Breast epithelium (tissue), 4 donors: Measurements from ENCODE around the gene KLF12. TPM values are rescaled to one million over a fixed set of nuclear protein-coding genes. Genes with fewer than 3 reads are reported as not detected.

Experiments
- DNase-seq, 2 donors: peaks; one replicate each; pipeline ENCODE4 v3.0.0-alpha.2; 2019; ENCODE audit warnings: low spot score in 2 of 2
- H3K27ac ChIP-seq, 2 donors: fragments of 200-600 bp; sonication (generic) in 1 of 2; one replicate each; pipeline ENCODE4 v1.5.1; 2016 to 2019; ENCODE audit warnings: mild to moderate bottlenecking in 1 of 2
- H3K27me3 ChIP-seq, 2 donors: fragments of 200-600 bp; sonication (generic) in 1 of 2; one replicate each; pipeline versions ENCODE4 v1.5.1 to v1.6.0; 2017 to 2019; ENCODE audit warnings: control low read depth in 1 of 2, mild to moderate bottlenecking in 1 of 2
- H3K36me3 ChIP-seq: fragments of 200-600 bp; one replicate; pipeline ENCODE4 v1.5.1; 2019
- H3K4me1 ChIP-seq, 2 donors: fragments of 200-600 bp; sonication (generic); one replicate each; pipeline ENCODE4 v1.5.1; 2016 to 2019; ENCODE audit warnings: control low read depth in 1 of 2
- H3K4me3 ChIP-seq, 3 donors: fragments of 200-600 bp; sonication (generic); 1 replicate in 2 of 3; 2 replicates in 1 of 3; pipeline ENCODE4 v1.5.1; 2016 to 2019; ENCODE audit warnings: mild to moderate bottlenecking in 3 of 3, moderate library complexity in 2 of 3
- H3K9me3 ChIP-seq, 2 donors: fragments of 200-600 bp; sonication (generic) in 1 of 2; one replicate each; pipeline ENCODE4 v1.5.1; 2016 to 2019; ENCODE audit warnings: control low read depth in 1 of 2
- CTCF ChIP-seq, 3 donors: fragments of 450-650 bp; IDR thresholded peaks; one replicate each; pipeline ENCODE4 v1.5.1; 2016 to 2017; ENCODE audit warnings: antibody characterized with exemption in 3 of 3, mild to moderate bottlenecking in 3 of 3, moderate library complexity in 3 of 3
- POLR2A ChIP-seq: fragments of 450-650 bp; IDR thresholded peaks from one replicate; pipeline ENCODE4 v1.6.1; 2016; ENCODE audit warnings: antibody characterized with exemption, mild to moderate bottlenecking, moderate library complexity
- POLR2AphosphoS5 ChIP-seq, 3 donors: sonication (generic); formaldehyde crosslinking; IDR thresholded peaks; one replicate each; pipeline ENCODE4 v1.6.1; 2017; ENCODE audit warnings: antibody characterized with exemption in 3 of 3
- intact Hi-C: fragments of 100-400 bp; cut with DNase I; formaldehyde crosslinking; loops from one replicate; pipeline ENCODE4 v1.15.1; 2023; ENCODE audit warnings: low total_unique reads
- total RNA-seq, 3 donors: library from RNA; depleted of rRNA; stranded (reverse); fragments of >200 nt; gene quantifications; one replicate each; pipeline ENCODE4 v1.1.0, GENCODE V29; 2016

KLF12 gene
- total RNA-seq, 3 donors from 2014 or later = 8.5 to 13.6 (median 9.8) TPM

DNA sequence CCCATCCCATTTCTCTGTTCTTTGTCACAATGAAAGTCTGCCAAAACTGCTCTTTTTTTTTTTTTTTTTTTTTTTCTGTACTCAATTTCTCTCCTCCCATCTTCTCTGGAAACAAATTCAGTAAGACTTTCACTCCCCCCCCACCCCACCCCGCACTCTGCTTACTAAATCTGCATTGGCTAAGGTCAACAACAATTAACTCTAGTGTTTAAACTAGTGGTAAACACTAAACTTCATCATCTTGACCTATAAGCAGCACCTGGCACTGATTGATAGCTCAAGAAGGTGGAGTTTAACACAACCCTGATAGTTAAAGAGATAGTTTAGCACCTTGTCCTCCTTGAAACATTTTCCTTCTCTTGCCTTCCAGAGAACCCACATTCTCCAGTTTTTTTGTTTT is 14.1 kb upstream of the KLF12 start:
- no peaks in the 10 kb centered on the region for H3K27me3 ChIP-seq
- H3K27ac ChIP-seq = no peak overlapping the region
- DNase-seq = no peak
- H3K36me3 ChIP-seq = no peaks in the 10 kb centered on the region
- intact Hi-C loops = no loop called here
- TF ChIP-seq POLR2A (no peak), CTCF (IDR thresholded peaks at IDR 0.05) (no peak), POLR2AphosphoS5 (IDR thresholded peaks at IDR 0.05) (no peak)
- no peaks in the 10 kb centered on the region for H3K9me3 ChIP-seq
- H3K4me3 ChIP-seq = no peak overlapping the region
- H3K4me1 ChIP-seq = no peaks in the 10 kb centered on the region

GRCh38 chr13:74145249-74145975 is 11.2 kb upstream of the KLF12 start:
- no peaks in the 10 kb centered on the region for H3K36me3 ChIP-seq
- H3K27me3 ChIP-seq = no peaks in the 10 kb centered on the region
- no peak overlapping the region for H3K27ac ChIP-seq
- intact Hi-C loops = no loop called here
- H3K4me3 ChIP-seq = no peak overlapping the region
- TF ChIP-seq POLR2AphosphoS5 (IDR thresholded peaks at IDR 0.05) (no peak), POLR2A (no peak), CTCF (IDR thresholded peaks at IDR 0.05) (no peak)
- no peaks in the 10 kb centered on the region for H3K9me3 ChIP-seq
- no peaks in the 10 kb centered on the region for H3K4me1 ChIP-seq
- DNase-seq = no peak

- intact Hi-C loops = no loop called here
- no peaks in the 10 kb centered on the region for H3K4me1 ChIP-seq
- no peak for DNase-seq
- no peaks in the 10 kb centered on the region for H3K9me3 ChIP-seq
- no peak overlapping the region for H3K4me3 ChIP-seq
- no peaks in the 10 kb centered on the region for H3K27me3 ChIP-seq
- no peak overlapping the region for H3K27ac ChIP-seq
- TF ChIP-seq POLR2AphosphoS5 (IDR thresholded peaks at IDR 0.05) (no peak), POLR2A (no peak), CTCF (IDR thresholded peaks at IDR 0.05) (no peak)
- H3K36me3 ChIP-seq = no peaks in the 10 kb centered on the region
Observed at GRCh38 chr13:74144269-74144668, 10.1 kb upstream of the KLF12 start.

- no peak for DNase-seq
- no peak for TF ChIP-seq CTCF (IDR thresholded peaks at IDR 0.05)
- TF ChIP-seq POLR2AphosphoS5 (IDR thresholded peaks at IDR 0.05) = no peak
- TF ChIP-seq POLR2A = no peak
- no peaks in the 10 kb centered on the region for H3K27me3 ChIP-seq
- no peak overlapping the region for H3K4me3 ChIP-seq
- no peak overlapping the region for H3K27ac ChIP-seq
- H3K9me3 ChIP-seq = no peaks in the 10 kb centered on the region
- no peaks in the 10 kb centered on the region for H3K4me1 ChIP-seq
- no peaks in the 10 kb centered on the region for H3K36me3 ChIP-seq
- intact Hi-C loops = no loop called here
Observed at GRCh38 chr13:74142257-74142656, 8.1 kb upstream of the KLF12 start.

- DNase-seq = no peak
- TF ChIP-seq CTCF (IDR thresholded peaks at IDR 0.05) = no peak
- no peak for TF ChIP-seq POLR2AphosphoS5 (IDR thresholded peaks at IDR 0.05)
- TF ChIP-seq POLR2A = no peak
- Histone ChIP-seq H3K27me3 (no peaks in the 10 kb centered on the region), H3K9me3 (no peaks in the 10 kb centered on the region), H3K27ac (no peak overlapping the region), H3K4me3 (no peak overlapping the region), H3K4me1 (no peaks in the 10 kb centered on the region), H3K36me3 (no peaks in the 10 kb centered on the region)
- intact Hi-C loops = no loop called here
Observed at GRCh38 chr13:74138241-74138640, 4.0 kb upstream of the KLF12 start.
